ENCODE measurements around the gene B4GALT5.
"Not testable (repeated sequence)": the region's sequence is repeated elsewhere in the genome, so short reads cannot be mapped to it uniquely, and the experiment has no call there.

Gene B4GALT5

DNA sequence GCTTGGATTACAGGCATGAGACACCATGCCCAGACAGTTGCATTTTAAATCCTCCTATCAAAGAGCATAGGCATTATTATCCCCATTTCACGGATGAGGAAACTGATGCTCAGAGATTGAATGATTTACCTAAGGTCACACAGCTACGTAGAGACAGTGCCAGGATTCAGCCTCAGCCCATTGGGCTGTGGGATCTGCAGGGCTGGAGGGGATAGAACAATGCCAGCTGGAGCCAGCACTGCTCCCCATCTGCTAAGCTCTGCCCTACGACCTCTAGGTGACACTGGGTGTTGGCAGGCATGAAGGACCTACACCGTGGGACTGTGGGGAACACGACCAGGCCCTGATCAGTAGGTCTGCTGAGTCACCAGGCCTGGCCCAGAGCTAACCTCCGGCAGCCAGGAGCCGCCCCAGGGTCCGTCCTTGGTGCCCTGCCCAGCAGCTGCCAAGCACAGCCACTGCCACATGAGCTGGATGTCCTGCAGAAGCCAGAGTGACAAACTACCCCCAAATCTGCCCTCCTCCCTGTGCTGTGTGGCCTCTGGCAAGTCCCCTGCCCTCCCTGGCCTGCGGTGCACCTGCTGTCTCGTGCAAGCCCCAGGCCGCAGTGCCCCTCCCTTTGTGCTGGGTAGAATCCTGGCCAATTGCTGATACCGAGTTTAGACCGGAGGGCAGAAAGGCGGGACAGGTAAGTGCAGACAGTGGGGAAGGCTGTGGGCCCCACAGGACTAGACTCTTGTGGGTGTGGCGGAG, 98.1 kb downstream of the B4GALT5 start:
- Histone ChIP-seq H2AFZ (ENCODE audit: low read depth) (no peak overlapping the region), H3K4me1 (ENCODE audit: low read depth, poor library complexity, severe bottlenecking) (peaks cover 36% of the 10 kb centered on the region), H4K20me1 (ENCODE audit: insufficient read depth) (no peaks in the 10 kb centered on the region), H3K9ac (no peak overlapping the region), H3K27me3 (ENCODE audit: insufficient read depth, low read depth) (peaks cover 16% of the 10 kb centered on the region; the same call in 1 of the 2 replicates), H3K27ac (no peak overlapping the region), H3K36me3 (ENCODE audit: insufficient read depth) (no peaks in the 10 kb centered on the region), H3K4me2 (no peak overlapping the region), H3K79me2 (ENCODE audit: insufficient read depth, low read depth) (no peaks in the 10 kb centered on the region), H3K4me3 (IDR thresholded peaks at IDR 0.05; ENCODE audit: insufficient read depth, low read depth, low read length) (no peak overlapping the region)
- no peak for TF ChIP-seq CTCF (conservative IDR thresholded peaks at IDR 0.05; ENCODE audit: low read depth, low read length)

- H4K20me1 ChIP-seq (ENCODE audit: insufficient read depth) = not testable (repeated sequence)
These were observed 98.7 kb downstream of the B4GALT5 start for GRCh38 chr20:49615051-49615400.

GRCh38 chr20:49614338-49615050, 99.2 kb downstream of the B4GALT5 start:
- no peak overlapping the region for H2AFZ ChIP-seq (ENCODE audit: low read depth)
- H3K9ac ChIP-seq = no peak overlapping the region
- no peak overlapping the region for H3K4me2 ChIP-seq
- peaks cover 16% of the 10 kb centered on the region; the same call in 1 of the 2 replicates for H3K27me3 ChIP-seq (ENCODE audit: insufficient read depth, low read depth)
- peaks cover 31% of the 10 kb centered on the region for H3K4me1 ChIP-seq (ENCODE audit: low read depth, poor library complexity, severe bottlenecking)
- no peak overlapping the region for H3K4me3 ChIP-seq (IDR thresholded peaks at IDR 0.05; ENCODE audit: insufficient read depth, low read depth, low read length)
- H4K20me1 ChIP-seq (ENCODE audit: insufficient read depth) = no peaks in the 10 kb centered on the region
- H3K79me2 ChIP-seq (ENCODE audit: insufficient read depth, low read depth) = no peaks in the 10 kb centered on the region
- H3K36me3 ChIP-seq (ENCODE audit: insufficient read depth) = no peaks in the 10 kb centered on the region
- TF ChIP-seq CTCF (conservative IDR thresholded peaks at IDR 0.05; ENCODE audit: low read depth, low read length) = no peak
- H3K27ac ChIP-seq = no peak overlapping the region

More at GRCh38 chr20:49615051-49615400, 98.7 kb downstream of the B4GALT5 start:
- H3K4me3 ChIP-seq (IDR thresholded peaks at IDR 0.05; ENCODE audit: insufficient read depth, low read depth, low read length); H3K9ac ChIP-seq; H3K4me2 ChIP-seq; H3K79me2 ChIP-seq (ENCODE audit: insufficient read depth, low read depth); H3K27ac ChIP-seq; H3K36me3 ChIP-seq (ENCODE audit: insufficient read depth); H2AFZ ChIP-seq (ENCODE audit: low read depth): not testable (repeated sequence)
- peaks cover 16% of the 10 kb centered on the region; the same call in 1 of the 2 replicates for H3K27me3 ChIP-seq (ENCODE audit: insufficient read depth, low read depth)
- peaks cover 36% of the 10 kb centered on the region for H3K4me1 ChIP-seq (ENCODE audit: low read depth, poor library complexity, severe bottlenecking)

GRCh38 chr20:49612127-49612738, 101.4 kb downstream of the B4GALT5 start:
- H3K4me2 ChIP-seq = no peak overlapping the region
- H3K4me1 ChIP-seq (ENCODE audit: low read depth, poor library complexity, severe bottlenecking) = peaks cover 27% of the 10 kb centered on the region
- TF ChIP-seq CTCF (conservative IDR thresholded peaks at IDR 0.05; ENCODE audit: low read depth, low read length) = no peak
- no peaks in the 10 kb centered on the region for H4K20me1 ChIP-seq (ENCODE audit: insufficient read depth)
- peaks cover 12% of the 10 kb centered on the region; the same call in 1 of the 2 replicates for H3K27me3 ChIP-seq (ENCODE audit: insufficient read depth, low read depth)
- H2AFZ ChIP-seq (ENCODE audit: low read depth) = no peak overlapping the region
- H3K4me3 ChIP-seq (IDR thresholded peaks at IDR 0.05; ENCODE audit: insufficient read depth, low read depth, low read length) = no peak overlapping the region
- H3K36me3 ChIP-seq (ENCODE audit: insufficient read depth) = no peaks in the 10 kb centered on the region
- H3K79me2 ChIP-seq (ENCODE audit: insufficient read depth, low read depth) = no peaks in the 10 kb centered on the region
- no peak overlapping the region for H3K27ac ChIP-seq
- no peak overlapping the region for H3K9ac ChIP-seq

GRCh38 chr20:49611539-49612126, 102.0 kb downstream of the B4GALT5 start:
- Histone ChIP-seq H2AFZ (ENCODE audit: low read depth) (peak overlapping the region; percentile 70; the same call in 1 of the 2 replicates), H3K4me2 (peak overlapping the region; percentile 56; the same call in 1 of the 2 replicates), H3K27me3 (ENCODE audit: insufficient read depth, low read depth) (peaks cover 13% of the 10 kb centered on the region; the same call in 1 of the 2 replicates), H3K4me1 (ENCODE audit: low read depth, poor library complexity, severe bottlenecking) (peaks cover 27% of the 10 kb centered on the region)
- H3K27ac ChIP-seq; H3K9ac ChIP-seq; H3K79me2 ChIP-seq (ENCODE audit: insufficient read depth, low read depth); H3K36me3 ChIP-seq (ENCODE audit: insufficient read depth); H4K20me1 ChIP-seq (ENCODE audit: insufficient read depth); H3K4me3 ChIP-seq (IDR thresholded peaks at IDR 0.05; ENCODE audit: insufficient read depth, low read depth, low read length): not testable (repeated sequence)

All from KMS-11 (cell line).